SHP77 (cell line): ENCODE measurements around the gene ZNF549.

Experiments
- DNase-seq, 2 experiments: peaks; one replicate each; lab custom pipeline; 2025; lab: John Stamatoyannopoulos, UW

The ZNF549 gene

DNA sequence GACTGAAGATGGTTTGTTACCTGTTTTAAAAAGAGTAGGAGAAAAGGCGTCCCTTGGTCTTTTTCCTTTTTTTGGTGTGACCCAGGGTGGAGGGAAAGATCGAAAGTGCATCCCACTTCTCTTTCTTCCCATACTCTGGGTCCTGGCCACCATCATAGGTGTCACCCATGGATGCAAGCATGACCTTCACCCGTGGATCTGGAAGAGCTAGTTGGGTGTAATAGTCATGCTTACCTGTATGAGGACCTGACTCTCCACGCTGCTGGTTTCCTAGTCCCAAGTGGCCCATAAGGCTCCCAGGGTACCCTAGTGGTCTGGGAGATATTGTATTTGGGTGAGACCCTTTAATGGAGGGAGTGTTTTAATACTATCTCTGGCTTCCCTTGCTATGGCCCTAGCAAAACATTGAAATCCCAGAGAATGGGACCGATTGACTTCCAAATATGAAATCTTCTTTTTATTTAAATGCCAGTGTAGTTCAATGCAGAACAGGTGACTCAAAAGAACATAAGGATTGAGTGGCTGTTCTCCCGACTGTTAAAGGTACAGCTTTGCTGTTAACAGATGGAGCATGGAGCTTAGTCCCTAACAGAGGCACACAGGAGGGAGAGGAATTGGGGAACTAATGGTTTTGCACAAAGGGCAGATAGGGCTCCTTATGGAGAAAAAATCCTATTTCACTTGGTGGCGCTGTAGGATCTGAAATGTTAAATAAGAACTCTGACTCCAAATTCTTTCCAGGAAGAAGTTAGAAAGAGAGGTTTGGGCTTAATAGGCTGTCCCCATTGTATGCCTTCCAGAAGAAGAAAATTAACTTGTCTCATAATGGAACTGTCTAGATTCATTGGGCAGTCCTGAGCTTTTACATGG, 39.5 kb downstream of the ZNF549 start:
- DNase-seq: no peak

DNA sequence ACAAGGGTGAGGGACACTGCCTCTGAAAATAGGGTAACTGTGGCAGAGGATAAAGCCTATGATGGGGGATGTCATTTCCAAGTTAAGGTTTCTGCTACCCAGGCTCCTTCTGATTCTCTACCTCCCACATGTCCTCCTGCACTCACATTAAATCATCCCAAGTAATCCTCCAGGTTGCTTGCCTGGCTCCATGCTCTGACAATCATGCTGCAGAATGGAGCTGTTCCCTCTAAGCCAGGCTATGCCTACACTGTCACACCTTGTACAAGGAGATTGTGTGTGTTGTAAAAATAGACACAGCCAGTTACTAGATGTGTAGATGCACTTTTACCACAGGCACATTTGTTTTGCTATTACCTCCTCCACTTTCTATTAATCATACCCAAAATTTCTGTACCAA, 43.6 kb downstream of the ZNF549 start:
- no peak for DNase-seq

- DNase-seq: no peak
These were observed 45.3 kb downstream of the ZNF549 start for GRCh38 chr19:57572415-57572947.

- DNase-seq: no peak
These were observed 49.5 kb downstream of the ZNF549 start for GRCh38 chr19:57576661-57577060.

- peak; percentile 96 to 97 for DNase-seq
These were observed 51.5 kb downstream of the ZNF549 start, which contains the start of gene ZNF416 for GRCh38 chr19:57578487-57579205. Gene ZNF416 (minus strand): TSS chr19:57578911. CDS start chr19:57578704, 207 bp downstream.

DNA sequence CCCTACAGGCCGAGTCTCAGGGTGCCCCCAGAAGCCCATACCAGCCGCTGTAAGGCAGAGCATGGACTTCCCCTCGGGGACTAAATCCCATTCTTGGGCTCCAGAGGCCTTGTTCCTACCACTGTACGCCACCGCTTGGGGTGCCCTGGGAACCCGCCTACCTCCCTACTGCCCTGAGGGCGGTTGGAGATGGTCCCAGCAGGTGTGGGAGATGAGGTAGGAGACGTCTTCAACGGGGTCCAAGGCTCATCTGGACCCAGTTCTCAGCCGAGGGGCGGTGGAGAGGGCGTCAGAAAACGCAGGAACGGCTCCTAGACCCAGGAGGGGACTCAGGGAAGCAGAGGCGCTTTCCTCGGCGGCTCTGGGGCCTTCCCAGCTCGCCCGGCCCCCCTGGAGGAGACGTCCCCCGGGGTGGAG, 56.0 kb downstream of the ZNF549 start:
- DNase-seq: no peak

DNA sequence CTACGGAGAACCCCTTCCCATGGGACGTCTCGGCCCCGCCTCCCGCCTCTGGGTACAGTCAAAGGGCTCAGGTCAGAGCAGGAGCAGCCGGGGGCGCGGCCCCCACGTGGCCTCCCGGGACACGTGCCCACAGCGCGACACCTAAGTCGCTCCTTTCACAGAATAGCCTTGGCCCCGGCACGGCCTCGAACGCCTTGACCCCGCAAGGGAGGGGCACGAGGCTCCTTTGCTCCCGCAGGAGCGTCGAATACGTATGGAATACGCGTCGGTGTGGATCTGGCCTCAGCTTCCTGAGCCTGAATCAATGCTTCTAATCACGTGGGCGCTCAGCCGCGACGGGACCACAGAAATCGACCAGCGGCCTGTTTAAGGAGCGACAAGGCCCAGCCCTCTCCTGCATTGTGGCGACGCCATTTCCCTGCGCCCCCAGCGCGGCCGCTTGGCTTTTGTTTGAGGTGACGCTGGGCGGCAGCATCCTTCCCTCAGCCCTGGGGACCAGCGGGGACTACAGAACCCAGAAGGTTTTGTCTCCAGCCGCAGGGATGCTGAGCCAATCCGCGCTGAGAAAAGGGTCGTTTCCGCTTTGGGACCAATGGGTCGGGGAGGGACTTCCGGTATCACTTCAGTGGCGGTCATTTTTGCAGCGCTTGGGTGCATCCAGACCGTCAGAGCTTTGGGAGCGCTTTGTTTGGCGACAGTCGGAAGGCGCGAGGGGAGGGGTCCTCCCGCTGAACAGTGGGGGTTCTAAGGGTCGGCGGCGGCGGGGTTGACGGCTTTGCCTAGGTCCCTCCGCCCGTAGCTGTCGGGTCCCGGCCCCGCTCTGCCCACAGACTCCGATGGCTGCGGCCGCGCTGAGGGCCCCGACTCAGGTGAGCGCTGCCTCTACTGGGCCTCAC, 56.6 kb downstream of the ZNF549 start, which contains the start of gene ZIK1:
Gene ZIK1 (plus strand): TSS at position 625 of the 896 bp plus-strand sequence. CDS start 212 bp downstream, at position 837.
- DNase-seq: no peak

- no peak for DNase-seq
These were observed 60.4 kb downstream of the ZNF549 start for GRCh38 chr19:57587529-57587928.

DNA sequence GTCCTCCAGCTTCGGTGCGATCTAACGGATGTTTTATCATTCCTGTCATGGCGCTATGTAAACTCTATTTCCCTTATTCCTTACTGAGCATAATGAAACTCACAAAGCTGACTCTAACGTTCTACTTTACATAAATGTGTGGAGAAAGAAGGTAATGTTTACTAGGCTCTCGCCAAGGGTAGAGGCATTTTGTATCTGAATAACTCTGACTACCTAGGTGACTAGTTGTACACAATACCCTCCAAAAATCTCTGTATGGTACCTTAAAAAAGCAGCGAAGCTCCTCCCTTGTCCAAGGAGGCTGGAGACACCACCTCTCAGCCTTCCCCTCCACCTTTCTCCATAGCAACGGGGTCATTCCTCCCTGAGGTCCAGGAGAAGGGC, 72.2 kb downstream of the ZNF549 start:
- DNase-seq: no peak

GRCh38 chr19:57599761-57600383, 72.7 kb downstream of the ZNF549 start, which contains the start of gene ZNF530:
Gene ZNF530 (plus strand): TSS chr19:57599885. CDS start chr19:57604346, 4,461 bp downstream.
- DNase-seq: peak; percentile 90 to 94

GRCh38 chr19:57606931-57607330, 79.8 kb downstream of the ZNF549 start:
- DNase-seq: no peak
